GM21529 (cell line): ENCODE measurements around the gene CCDC83.
"Not testable (repeated sequence)": the region's sequence is repeated elsewhere in the genome, so short reads cannot be mapped to it uniquely, and the experiment has no call there.

ENCODE experiments used
- ATAC-seq: cut with Tn5 transposase; IDR thresholded peaks from one replicate; pipeline ENCODE4 v1.9.1; 2021; ENCODE audit not compliant: unreplicated experiment

Gene CCDC83

DNA sequence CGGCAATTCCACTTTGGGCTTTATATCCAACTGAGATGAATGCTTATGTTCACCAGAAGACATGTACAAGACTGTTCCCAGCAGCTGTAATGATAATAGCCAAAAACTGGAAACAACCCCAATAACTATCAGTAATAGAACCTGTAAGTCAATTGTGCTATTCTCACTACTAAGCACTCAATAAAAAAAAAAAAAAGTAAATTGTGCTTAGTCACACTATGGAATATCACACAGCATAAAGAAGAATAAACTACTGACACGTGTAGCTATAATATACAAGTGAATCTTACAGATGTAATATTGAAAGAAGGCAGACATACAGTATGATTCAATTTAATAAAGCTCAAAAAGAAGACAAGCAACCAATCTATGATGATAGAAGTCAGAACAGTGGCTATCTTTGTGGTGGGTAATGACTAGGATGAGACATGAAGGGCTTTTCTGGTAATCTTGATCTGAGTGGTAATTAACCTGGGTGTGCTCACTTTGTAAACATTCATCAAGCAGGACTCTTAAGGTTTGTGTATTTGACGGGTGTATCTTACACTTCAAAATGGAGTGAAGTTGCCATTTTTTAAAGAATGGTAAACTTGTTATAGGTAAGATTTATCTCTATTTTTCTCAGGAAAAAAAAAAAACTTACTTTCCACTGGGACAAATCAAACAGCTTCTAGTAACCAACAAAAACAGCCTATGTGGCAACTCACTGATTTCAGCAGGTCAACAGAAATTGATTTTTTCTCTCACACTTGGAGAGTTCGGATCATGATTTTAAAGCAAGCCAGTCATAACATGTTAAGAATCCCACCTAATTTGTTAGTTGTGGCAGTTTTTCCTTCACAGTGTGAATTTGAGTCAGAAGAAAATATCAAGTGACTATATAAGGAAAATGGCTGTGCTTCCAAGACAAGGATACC lies 84.2 kb downstream of the CCDC83 start:
- no peak for ATAC-seq

- peak; percentile 76 for ATAC-seq
Measured at GRCh38 chr11:85941380-85941973, 86.3 kb downstream of the CCDC83 start.

GRCh38 chr11:85945296-85945695 lies 90.1 kb downstream of the CCDC83 start:
- no peak for ATAC-seq

DNA sequence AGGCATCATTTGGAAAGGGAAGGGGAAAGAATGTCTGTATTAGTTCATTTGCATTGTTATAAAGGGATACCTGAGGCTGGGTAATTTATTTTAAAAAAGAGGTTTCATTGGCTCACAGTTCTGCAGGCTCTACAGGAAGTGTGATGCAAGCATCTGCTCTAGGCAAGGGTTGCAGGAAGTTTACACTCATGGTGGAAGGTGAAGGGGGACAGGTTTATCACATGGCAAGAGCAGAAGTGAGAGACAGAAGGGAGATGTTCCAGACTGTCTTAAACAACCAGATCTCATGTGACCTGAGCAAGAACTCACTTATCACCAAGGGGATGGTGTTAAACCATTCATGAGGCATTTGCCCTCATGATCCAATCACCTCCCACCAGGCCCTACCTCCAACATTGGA lies 90.6 kb downstream of the CCDC83 start:
- ATAC-seq: no peak

DNA sequence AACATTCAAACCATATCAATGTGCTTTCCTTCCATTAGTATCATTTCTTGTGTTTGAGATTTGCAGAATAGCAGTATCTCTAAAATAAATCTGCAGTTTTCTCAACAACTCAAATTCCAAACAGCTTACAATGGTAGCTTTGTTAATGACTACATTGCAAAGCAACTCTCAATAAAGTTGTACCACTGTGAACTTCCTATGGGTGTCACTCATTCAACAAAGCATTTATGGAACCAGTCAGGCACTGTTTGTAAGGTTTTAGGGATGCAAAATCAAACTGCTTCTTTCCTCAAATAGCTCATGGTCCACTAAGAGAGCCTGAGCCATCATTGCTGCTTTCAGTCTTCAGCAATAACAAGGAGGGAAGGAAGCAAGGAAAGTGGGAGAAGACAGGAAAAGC lies 91.0 kb downstream of the CCDC83 start:
- no peak for ATAC-seq

DNA sequence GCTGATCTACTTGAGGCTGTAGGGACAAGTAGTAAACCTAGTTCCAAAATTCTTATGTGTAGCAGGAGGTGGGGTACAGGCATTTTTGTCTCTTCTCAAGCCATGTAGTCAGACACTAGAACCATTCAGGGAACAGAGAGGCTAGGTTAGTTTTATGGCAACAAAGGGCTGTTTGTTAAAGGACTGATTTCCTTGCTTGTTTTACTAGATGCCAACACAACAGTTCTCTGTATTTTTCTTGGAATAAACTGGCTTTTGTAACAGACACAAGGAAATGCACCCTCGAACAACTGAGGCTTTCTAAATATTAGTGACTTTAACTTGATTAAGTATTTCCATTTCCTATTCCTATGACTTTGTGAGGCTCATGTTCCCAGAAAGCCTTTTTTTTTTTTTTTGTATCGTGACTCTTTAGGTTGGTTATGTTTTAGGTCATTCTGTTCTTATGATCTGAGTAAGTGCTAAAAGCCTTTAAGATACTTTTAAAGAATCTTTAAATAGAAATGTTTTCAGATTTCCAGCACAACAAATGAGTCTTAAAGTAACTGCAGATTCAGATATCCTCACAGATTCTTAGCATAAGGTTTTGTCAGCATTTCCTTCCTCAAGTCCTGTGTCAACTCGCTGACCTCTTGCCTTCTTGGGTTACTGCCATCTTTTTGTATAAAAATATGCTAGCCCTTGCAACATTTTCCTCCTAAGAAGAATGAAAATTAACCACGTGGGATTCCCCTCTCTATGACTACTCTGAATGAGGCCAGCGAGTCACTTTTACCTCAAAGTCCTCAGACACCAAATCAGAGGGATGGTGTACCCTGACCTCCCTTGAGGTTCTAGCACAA lies 92.5 kb downstream of the CCDC83 start:
- peak; percentile 43 for ATAC-seq

GRCh38 chr11:85948884-85949283 lies 93.7 kb downstream of the CCDC83 start:
- ATAC-seq: peak; percentile 47

DNA sequence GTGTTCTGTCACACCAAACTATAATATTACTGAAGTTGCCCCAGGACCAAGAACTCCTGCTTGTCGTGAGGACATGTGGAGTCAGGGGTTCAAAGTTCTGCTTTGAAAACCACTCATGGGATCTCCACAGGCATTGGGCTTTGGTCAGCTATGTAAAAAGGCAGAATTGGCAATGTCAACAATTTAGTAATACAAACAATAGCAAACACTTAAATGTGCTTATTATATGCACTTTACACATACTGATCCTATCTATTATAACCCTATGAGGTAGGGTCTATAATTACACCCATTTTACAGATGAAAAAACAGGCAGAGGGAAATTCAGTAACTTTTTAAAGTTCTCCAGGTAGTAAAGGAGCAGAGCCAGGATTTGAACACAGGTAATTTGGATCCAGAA lies 94.6 kb downstream of the CCDC83 start:
- ATAC-seq: no peak

- ATAC-seq: no peak
Measured at GRCh38 chr11:85950317-85951048, 95.3 kb downstream of the CCDC83 start.

GRCh38 chr11:85951049-85951405 lies 95.8 kb downstream of the CCDC83 start:
- no peak for ATAC-seq

GRCh38 chr11:85951428-85952107 lies 96.4 kb downstream of the CCDC83 start:
- no peak for ATAC-seq

GRCh38 chr11:85952108-85952485 lies 96.9 kb downstream of the CCDC83 start:
- ATAC-seq: not testable (repeated sequence)

- ATAC-seq: no peak
Measured at GRCh38 chr11:85953491-85954143, 98.4 kb downstream of the CCDC83 start.

- no peak for ATAC-seq
Measured at GRCh38 chr11:85955531-85955930, 100.3 kb downstream of the CCDC83 start.

- no peak for ATAC-seq
Measured at GRCh38 chr11:85960678-85961077, 105.5 kb downstream of the CCDC83 start.

GRCh38 chr11:85961130-85961529 lies 105.9 kb downstream of the CCDC83 start:
- ATAC-seq: no peak

- no peak for ATAC-seq
Measured at GRCh38 chr11:85961930-85962363, 106.8 kb downstream of the CCDC83 start.

DNA sequence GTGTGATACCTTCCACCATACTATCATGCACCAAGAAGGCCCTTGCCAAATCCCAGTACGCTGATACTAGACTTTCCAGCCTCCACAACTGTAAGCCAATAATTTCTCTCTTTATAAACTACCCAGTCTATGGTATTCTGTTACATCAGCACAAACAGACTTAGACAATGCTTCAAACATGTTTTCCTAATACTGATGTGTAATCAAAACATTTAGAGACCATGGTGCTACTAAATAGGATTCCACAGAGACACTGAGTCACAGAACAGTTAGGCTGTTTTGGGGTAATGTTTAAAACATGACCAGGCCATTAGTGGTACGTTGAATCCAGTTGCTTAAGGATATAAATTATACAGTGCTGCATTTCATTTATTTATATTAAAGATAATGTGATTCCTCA lies 110.0 kb downstream of the CCDC83 start:
- no peak for ATAC-seq

DNA sequence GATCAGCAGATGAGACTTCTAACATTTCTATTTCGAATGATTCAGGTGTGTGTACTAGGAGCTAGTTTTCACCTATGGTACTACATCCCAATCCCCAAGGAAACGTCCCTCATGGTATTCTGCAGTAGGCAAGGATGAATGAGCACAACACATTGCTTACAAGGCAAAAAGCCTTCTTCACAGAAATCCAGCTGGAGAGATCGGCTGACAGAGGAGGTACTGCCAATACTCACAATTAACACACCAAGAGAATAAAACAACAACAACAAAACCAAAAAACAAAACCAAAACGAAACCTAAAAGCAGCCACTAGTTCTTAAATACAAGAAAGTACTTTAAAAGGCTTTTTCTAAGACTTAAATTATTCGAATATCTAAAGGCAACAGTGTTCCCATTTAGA lies 112.3 kb downstream of the CCDC83 start:
- ATAC-seq: no peak
